Glutamatergic neuron (in vitro differentiated cells): ENCODE data around the gene MPG. TPM values are rescaled to one million over a fixed set of nuclear protein-coding genes. Genes with fewer than 3 reads are reported as not detected.

Experiments used
- DNase-seq: peaks from one replicate; pipeline ENCODE4 v3.0.0; 2022
- H3K27ac Mint-ChIP-seq: one replicate; pipeline ENCODE4 v1.8.0; 2020; ENCODE audit warnings: mild to moderate bottlenecking, mixed read lengths, inconsistent platforms; ENCODE audit not compliant: unreplicated experiment
- H3K27me3 Mint-ChIP-seq: one replicate; pipeline ENCODE4 v1.8.0; 2020; ENCODE audit warnings: mild to moderate bottlenecking, moderate library complexity, mixed read lengths, inconsistent platforms; ENCODE audit not compliant: unreplicated experiment
- H3K36me3 Mint-ChIP-seq: one replicate; pipeline ENCODE4 v1.8.0; 2020; ENCODE audit warnings: mild to moderate bottlenecking, mixed read lengths, inconsistent platforms; ENCODE audit not compliant: unreplicated experiment
- H3K4me1 Mint-ChIP-seq: one replicate; pipeline ENCODE4 v1.8.0; 2020; ENCODE audit warnings: mild to moderate bottlenecking, low read depth, mixed read lengths, inconsistent platforms; ENCODE audit not compliant: unreplicated experiment
- H3K4me3 Mint-ChIP-seq: one replicate; pipeline ENCODE4 v1.8.0; 2020; ENCODE audit warnings: mild to moderate bottlenecking, mixed read lengths, inconsistent platforms; ENCODE audit not compliant: unreplicated experiment
- H3K9me3 Mint-ChIP-seq: one replicate; pipeline ENCODE4 v1.8.0; 2020; ENCODE audit warnings: mild to moderate bottlenecking, moderate library complexity, mixed read lengths, inconsistent platforms; ENCODE audit not compliant: unreplicated experiment
- CTCF ChIP-seq: fragments of 200-600 bp; sonication (generic); IDR thresholded peaks from one replicate; pipeline ENCODE4 v1.5.0; 2021; ENCODE audit not compliant: partially characterized antibody, unreplicated experiment
- total RNA-seq: library from RNA; stranded (reverse); fragmentation: NEBNext Ultra II Directional; extraction: Animal tissue kit (Norgen Biotek cat#: 25700); gene quantifications from one replicate; pipeline ENCODE4 v1.2.1, GENCODE V29; 2021; ENCODE audit not compliant: unreplicated experiment

Gene MPG
- total RNA-seq, 1 donor from 2014 or later, result 24.7 TPM

- Mint-ChIP-seq H3K27me3 (peaks cover 4% of the 10 kb centered on the region), H3K36me3 (peaks cover 7% of the 10 kb centered on the region), H3K4me1 (peaks cover 5% of the 10 kb centered on the region), H3K27ac (peak within 1 kb of the TSS; percentile 63), H3K9me3 (peaks cover 2% of the 10 kb centered on the region), H3K4me3 (peak within 1 kb of the TSS; percentile 99)
- no peak for TF ChIP-seq CTCF
- peak; percentile 99 for DNase-seq
Measured at GRCh38 chr16:53346-54236, 24.4 kb upstream of the MPG start, which contains the start of the genes POLR3K and SNRNP25. POLR3K (minus strand) TSS chr16:53608; CDS start chr16:53586, 22 bp downstream. SNRNP25 (plus strand) TSS chr16:53828; CDS start chr16:54017, 189 bp downstream.

- Mint-ChIP-seq H3K36me3 (peaks cover 7% of the 10 kb centered on the region), H3K9me3 (peaks cover 2% of the 10 kb centered on the region), H3K27me3 (peaks cover 5% of the 10 kb centered on the region), H3K4me1 (peaks cover 5% of the 10 kb centered on the region), H3K4me3 (peak overlapping the region; percentile 99), H3K27ac (no peak overlapping the region)
- no peak for TF ChIP-seq CTCF
- no peak for DNase-seq
Measured at GRCh38 chr16:54237-54581, 23.8 kb upstream of the MPG start.

GRCh38 chr16:55571-56136 is 22.4 kb upstream of the MPG start:
- no peak for DNase-seq
- Mint-ChIP-seq H3K36me3 (peaks cover 10% of the 10 kb centered on the region), H3K4me1 (peaks cover 5% of the 10 kb centered on the region), H3K27me3 (peaks cover 9% of the 10 kb centered on the region), H3K4me3 (no peak overlapping the region), H3K27ac (no peak overlapping the region), H3K9me3 (peaks cover 2% of the 10 kb centered on the region)
- TF ChIP-seq CTCF, result no peak

- Mint-ChIP-seq H3K27ac (no peak overlapping the region), H3K9me3 (no peaks in the 10 kb centered on the region), H3K36me3 (peaks cover 13% of the 10 kb centered on the region), H3K27me3 (peaks cover 11% of the 10 kb centered on the region), H3K4me3 (no peak overlapping the region), H3K4me1 (peaks cover 5% of the 10 kb centered on the region)
- TF ChIP-seq CTCF, result no peak
- DNase-seq, result no peak
Measured at GRCh38 chr16:56231-56927, 21.6 kb upstream of the MPG start.
